ENCODE measurements around the gene MGRN1.

The MGRN1 gene

DNA sequence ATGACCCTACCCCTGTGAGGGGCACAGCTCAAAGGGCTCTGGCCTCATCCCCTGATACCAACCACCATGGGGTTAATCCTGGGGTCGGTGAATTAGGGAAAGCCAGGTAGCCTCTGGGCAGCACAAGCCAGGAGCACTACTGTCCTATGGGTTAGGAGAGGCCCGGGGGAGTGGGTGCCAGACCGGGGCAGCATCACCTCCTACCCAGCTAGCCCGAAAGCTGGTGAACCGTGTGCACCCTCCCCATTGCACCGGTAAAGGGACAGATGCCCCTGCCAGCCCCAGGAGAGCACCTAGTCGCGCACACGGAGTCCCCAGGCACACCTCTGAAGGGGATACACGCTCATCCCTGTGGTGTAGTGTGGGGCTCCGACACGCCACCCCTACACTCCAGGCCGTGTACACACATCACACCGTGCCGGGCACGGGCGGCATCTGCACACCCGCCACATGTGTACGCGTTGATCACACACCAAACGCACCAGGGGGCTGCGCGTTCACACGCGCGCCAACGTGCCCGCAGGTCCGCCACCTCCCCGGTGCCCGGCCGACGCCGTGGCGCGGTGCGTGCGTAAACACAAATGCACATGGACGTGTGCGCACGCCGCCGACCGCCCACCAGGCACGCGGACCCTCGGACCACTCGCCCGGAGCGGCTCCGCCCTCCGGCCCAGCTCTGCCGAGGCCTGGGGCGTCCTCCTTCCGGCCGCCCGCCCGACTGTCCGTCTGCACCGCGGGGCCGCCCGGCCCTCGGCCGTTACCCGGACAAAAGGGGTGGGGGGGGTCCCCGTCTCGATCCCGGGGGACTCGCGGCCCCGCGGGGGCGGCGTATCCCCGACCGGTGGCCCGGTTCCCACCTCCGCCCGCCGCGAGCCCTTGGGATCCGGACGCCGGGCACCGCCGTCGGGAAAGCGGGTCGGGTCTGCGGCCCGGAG is 10.7 kb upstream of the MGRN1 start:
- H3K27ac ChIP-seq (ENCODE audit: low read length) = no peak overlapping the region
- H3K4me3 ChIP-seq (ENCODE audit: low read length) = peak overlapping the region; percentile 84
- H3K9me3 ChIP-seq (ENCODE audit: control insufficient read depth, insufficient read depth, low read length) = no peaks in the 10 kb centered on the region
- H3K4me1 ChIP-seq (ENCODE audit: control insufficient read depth, insufficient read depth, low read length) = peaks cover 12% of the 10 kb centered on the region
- no peak for DNase-seq (ENCODE audit: low read depth, low spot score)
- no CpG with 5 or more reads among the region's 92 CpGs for WGBS (ENCODE audit: insufficient coverage, insufficient read length)
- no peaks in the 10 kb centered on the region for H3K27me3 ChIP-seq (ENCODE audit: control insufficient read depth, insufficient read depth, low read length)
- peaks cover 3% of the 10 kb centered on the region; the same call in 1 of the 2 replicates for H3K36me3 ChIP-seq (ENCODE audit: control insufficient read depth, insufficient read depth, low read length)

DNA sequence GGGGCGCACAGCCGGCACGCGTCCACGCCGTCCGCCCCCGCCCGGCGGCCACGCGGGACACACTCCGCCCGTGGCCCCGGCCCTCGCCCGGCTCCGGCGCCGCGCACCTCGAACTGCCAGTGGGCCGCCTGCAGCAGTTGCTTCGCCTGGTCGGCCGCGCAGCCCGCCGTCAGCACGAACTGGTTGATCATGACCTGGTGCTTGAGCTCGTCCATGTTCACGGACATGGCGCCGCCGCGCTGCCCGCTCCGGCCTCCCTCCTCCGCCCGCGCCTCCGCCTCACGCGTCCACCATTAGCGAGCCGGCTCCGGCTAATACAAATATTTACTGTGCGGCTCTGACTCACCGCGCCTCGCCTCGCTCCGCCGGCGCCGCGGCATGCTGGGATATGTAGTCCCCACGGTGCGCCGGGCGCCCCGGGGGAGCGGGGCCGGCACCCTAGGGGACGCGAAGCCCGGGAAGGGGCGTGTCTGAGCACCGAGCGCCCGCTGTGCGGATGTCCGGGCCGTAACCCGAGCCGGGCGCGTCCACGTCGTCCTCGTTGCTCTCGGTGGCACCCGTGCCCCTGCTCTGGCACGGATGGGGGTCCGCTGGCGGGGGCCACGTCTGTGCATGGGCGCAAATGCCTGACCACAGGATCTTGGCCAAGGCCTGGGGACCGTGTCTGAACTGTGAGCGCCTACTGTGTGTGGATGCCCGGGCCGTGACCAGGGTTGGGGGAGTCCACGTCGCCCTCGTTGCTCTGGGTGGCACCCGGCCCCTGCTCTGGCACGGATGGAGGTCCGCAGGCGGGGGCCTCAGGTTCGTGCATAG is 9.8 kb upstream of the MGRN1 start, which contains the start of gene UBALD1:
TSS of gene UBALD1 (minus strand) at position 318 of the 813 bp plus-strand sequence. CDS start at position 227, 91 bp downstream.
- H3K27ac ChIP-seq (ENCODE audit: low read length) = no peak within 1 kb of the TSS
- no peaks in the 10 kb centered on the region for H3K9me3 ChIP-seq (ENCODE audit: control insufficient read depth, insufficient read depth, low read length)
- no peaks in the 10 kb centered on the region for H3K27me3 ChIP-seq (ENCODE audit: control insufficient read depth, insufficient read depth, low read length)
- no peaks in the 10 kb centered on the region; the same call in 1 of the 2 replicates for H3K36me3 ChIP-seq (ENCODE audit: control insufficient read depth, insufficient read depth, low read length)
- H3K4me3 ChIP-seq (ENCODE audit: low read length) = peak within 1 kb of the TSS; percentile 84
- no peak for DNase-seq (ENCODE audit: low read depth, low spot score)
- peaks cover 12% of the 10 kb centered on the region for H3K4me1 ChIP-seq (ENCODE audit: control insufficient read depth, insufficient read depth, low read length)
- no CpG with 5 or more reads among the region's 100 CpGs for WGBS (ENCODE audit: insufficient coverage, insufficient read length)

DNA sequence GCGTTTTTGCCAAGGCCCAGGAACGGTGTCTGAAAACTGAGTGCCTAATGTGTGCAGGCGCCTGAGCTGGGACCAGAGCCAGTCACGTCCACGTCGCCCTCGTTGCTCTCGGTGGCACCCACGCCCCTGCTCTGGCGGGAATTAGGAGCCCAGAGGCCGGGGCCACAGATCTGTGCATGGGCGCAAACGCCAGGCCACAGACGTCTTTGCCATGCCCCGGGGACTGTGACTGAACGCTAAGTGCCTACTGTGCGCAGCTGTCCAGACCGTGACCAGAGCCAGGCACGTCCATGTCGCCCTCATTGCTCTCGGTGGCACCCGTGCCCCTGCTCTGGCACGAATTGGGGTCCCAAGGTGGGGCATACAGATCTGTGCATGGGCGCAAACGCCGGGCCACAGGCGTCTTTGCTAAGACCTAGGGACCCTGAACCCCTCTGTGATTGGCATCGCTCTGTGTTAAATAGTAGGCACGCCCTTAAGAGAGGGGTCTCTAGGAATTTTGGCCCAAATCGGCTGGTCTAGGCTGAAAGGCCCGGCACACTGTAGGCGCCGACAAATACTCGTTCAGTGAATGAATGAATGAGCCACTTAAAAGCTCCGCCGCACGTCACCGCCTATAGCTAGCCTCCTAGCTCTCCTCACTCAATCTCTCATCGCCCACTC is 9.1 kb upstream of the MGRN1 start:
- no peak for DNase-seq (ENCODE audit: low read depth, low spot score)
- no peaks in the 10 kb centered on the region; the same call in 1 of the 2 replicates for H3K36me3 ChIP-seq (ENCODE audit: control insufficient read depth, insufficient read depth, low read length)
- H3K4me3 ChIP-seq (ENCODE audit: low read length) = no peak overlapping the region; the same call in 1 of the 2 replicates
- H3K9me3 ChIP-seq (ENCODE audit: control insufficient read depth, insufficient read depth, low read length) = no peaks in the 10 kb centered on the region
- H3K4me1 ChIP-seq (ENCODE audit: control insufficient read depth, insufficient read depth, low read length) = peaks cover 11% of the 10 kb centered on the region
- no peak overlapping the region for H3K27ac ChIP-seq (ENCODE audit: low read length)
- no CpG with 5 or more reads among the region's 39 CpGs for WGBS (ENCODE audit: insufficient coverage, insufficient read length)
- H3K27me3 ChIP-seq (ENCODE audit: control insufficient read depth, insufficient read depth, low read length) = no peaks in the 10 kb centered on the region

DNA sequence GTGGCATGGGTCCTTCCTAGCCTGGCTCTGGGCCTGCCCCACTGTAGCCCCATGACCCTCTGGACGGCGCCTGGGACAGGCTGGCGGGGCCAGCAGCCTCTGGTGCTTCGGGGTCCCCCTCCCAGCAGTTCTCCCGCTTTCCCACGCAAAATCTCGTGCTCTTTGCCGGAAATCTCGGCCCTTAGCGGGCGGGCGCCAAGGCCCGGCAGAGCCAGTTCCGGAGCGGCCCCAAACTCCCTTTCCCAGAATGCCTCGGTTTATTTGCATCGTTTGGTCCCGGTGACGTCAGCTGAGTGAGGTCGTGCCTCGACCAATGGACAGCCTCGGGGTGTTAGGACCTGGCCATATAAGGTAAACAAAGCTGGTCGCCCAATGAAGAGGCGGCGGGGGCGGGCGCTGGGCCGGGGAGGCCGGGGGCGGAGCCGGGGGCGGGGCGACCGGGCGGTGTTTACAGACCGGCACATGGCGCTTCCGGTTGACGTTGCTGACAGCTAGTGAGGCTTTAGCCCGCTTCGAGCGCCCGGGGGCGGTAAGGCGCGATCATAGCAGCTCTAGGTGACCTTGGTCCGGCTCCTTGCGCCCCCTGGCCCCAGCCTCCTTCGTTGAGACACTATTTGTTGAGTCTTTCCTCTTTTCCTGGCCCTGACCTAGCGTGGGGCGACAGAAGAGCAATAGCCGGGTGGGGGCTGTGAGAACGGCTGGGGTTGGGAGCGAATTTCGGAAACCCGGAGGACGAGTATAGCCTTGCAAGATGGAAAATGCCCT is 8.4 kb upstream of the MGRN1 start:
- Histone ChIP-seq H3K4me1 (ENCODE audit: control insufficient read depth, insufficient read depth, low read length) (peaks cover 9% of the 10 kb centered on the region; the same call in 1 of the 2 replicates), H3K27me3 (ENCODE audit: control insufficient read depth, insufficient read depth, low read length) (no peaks in the 10 kb centered on the region), H3K27ac (ENCODE audit: low read length) (peak overlapping the region; percentile 36), H3K36me3 (ENCODE audit: control insufficient read depth, insufficient read depth, low read length) (no peaks in the 10 kb centered on the region; the same call in 1 of the 2 replicates), H3K4me3 (ENCODE audit: low read length) (peak overlapping the region; percentile 44; the same call in 1 of the 2 replicates), H3K9me3 (ENCODE audit: control insufficient read depth, insufficient read depth, low read length) (no peaks in the 10 kb centered on the region)
- DNase-seq (ENCODE audit: low read depth, low spot score) = peak; percentile 100
- no CpG with 5 or more reads among the region's 57 CpGs for WGBS (ENCODE audit: insufficient coverage, insufficient read length)

DNA sequence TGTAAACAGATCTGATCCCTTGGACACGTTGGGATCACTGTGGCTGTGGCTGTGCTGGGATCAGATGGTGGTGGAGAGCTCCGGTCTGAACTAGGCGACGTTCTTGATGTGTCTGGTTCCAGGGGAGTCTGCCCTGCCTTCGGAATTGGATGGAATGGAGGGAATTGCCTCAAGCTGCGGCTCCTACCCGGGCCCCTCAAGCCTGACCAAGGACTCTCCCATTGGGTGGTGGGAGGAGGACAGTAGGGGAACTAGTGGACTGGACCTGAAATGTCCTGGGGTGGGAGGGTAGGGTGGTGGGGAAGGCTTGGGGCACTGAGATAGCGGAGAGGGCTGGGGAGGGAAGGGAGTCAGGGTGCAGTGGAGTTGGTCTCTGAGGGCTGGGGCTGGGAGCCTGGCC is 6.7 kb upstream of the MGRN1 start:
- H3K9me3 ChIP-seq (ENCODE audit: control insufficient read depth, insufficient read depth, low read length) = no peaks in the 10 kb centered on the region
- no peak for DNase-seq (ENCODE audit: low read depth, low spot score)
- H3K36me3 ChIP-seq (ENCODE audit: control insufficient read depth, insufficient read depth, low read length) = no peaks in the 10 kb centered on the region; the same call in 1 of the 2 replicates
- H3K27ac ChIP-seq (ENCODE audit: low read length) = no peak overlapping the region
- WGBS (ENCODE audit: insufficient coverage, insufficient read length) = no CpG with 5 or more reads among the region's 8 CpGs
- H3K4me1 ChIP-seq (ENCODE audit: control insufficient read depth, insufficient read depth, low read length) = peaks cover 9% of the 10 kb centered on the region; the same call in 1 of the 2 replicates
- no peak overlapping the region for H3K4me3 ChIP-seq (ENCODE audit: low read length)
- H3K27me3 ChIP-seq (ENCODE audit: control insufficient read depth, insufficient read depth, low read length) = no peaks in the 10 kb centered on the region

DNA sequence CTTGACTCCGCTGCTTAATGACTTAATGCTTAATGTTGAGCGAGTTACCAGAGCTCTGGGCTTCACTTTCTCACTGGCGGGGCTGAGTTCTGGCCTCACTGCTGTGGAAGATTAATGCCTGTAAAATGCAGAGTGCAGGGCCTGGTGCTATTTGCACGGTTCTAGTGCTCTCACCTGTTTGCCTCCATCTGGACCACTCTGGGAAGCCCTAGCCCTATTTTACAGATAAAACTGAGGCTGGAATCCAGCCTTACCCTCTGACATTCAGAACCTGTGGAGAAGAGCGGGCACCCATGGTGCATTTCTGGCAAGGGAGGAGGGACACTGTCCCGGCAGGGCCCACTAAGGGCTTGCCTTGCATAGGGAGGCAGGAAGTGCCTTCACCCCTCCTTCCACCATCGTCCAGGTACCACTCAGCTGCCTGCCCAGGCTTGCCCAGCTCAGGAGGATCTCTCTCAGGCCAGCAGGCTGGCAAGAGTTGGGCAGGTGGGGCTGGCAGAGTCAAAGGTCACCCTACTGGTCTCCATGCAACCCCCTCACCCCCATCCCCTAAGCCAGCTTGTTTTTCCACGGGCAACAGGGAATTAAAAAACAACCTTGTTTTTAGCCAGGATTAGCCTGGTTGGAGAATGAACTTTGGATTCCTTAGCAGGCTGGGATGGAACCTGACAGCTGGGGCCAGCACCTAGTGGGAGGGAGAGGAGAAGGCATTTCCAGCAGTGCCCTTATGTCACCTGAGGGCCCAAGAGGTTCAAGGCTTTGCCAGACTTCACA is 5.8 kb upstream of the MGRN1 start:
- H3K27ac ChIP-seq (ENCODE audit: low read length) = no peak overlapping the region

DNA sequence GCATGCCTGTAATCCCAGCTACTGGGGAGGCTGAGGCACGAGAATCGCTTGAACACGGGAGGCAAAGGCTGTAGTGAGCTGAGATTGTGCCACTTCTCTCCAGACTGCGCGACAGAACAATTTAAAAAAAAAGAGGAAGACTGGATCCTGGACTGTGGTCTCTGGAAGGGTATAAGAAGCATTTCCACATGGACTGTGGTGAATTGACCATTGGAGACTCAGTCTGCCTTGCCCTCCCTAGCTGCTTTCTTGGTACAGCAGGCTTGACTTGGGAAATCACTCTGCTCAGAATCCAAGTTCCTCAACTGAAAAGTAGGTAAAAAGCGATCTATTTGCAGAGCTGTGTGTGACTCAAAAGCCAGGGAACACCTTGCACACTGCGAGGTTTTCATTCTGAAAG is 1.0 kb upstream of the MGRN1 start:
- no peak overlapping the region for H3K27ac ChIP-seq (ENCODE audit: low read length)
- H3K9me3 ChIP-seq (ENCODE audit: control insufficient read depth, insufficient read depth, low read length) = no peaks in the 10 kb centered on the region
- no peaks in the 10 kb centered on the region for H3K27me3 ChIP-seq (ENCODE audit: control insufficient read depth, insufficient read depth, low read length)
- H3K4me1 ChIP-seq (ENCODE audit: control insufficient read depth, insufficient read depth, low read length) = peaks cover 2% of the 10 kb centered on the region; the same call in 1 of the 2 replicates
- DNase-seq (ENCODE audit: low read depth, low spot score) = no peak
- no peak overlapping the region for H3K4me3 ChIP-seq (ENCODE audit: low read length)
- H3K36me3 ChIP-seq (ENCODE audit: control insufficient read depth, insufficient read depth, low read length) = 0 out of 2 replicates have a peak, but pooled peaks cover 2% of the 10 kb centered on the region
- no CpG with 5 or more reads among the region's 7 CpGs for WGBS (ENCODE audit: insufficient coverage, insufficient read length)

More for the DNA sequence above, 5.8 kb upstream of the MGRN1 start:
- Histone ChIP-seq H3K9me3 (ENCODE audit: control insufficient read depth, insufficient read depth, low read length) (no peaks in the 10 kb centered on the region), H3K27me3 (ENCODE audit: control insufficient read depth, insufficient read depth, low read length) (no peaks in the 10 kb centered on the region), H3K4me3 (ENCODE audit: low read length) (no peak overlapping the region), H3K36me3 (ENCODE audit: control insufficient read depth, insufficient read depth, low read length) (no peaks in the 10 kb centered on the region; the same call in 1 of the 2 replicates), H3K4me1 (ENCODE audit: control insufficient read depth, insufficient read depth, low read length) (peaks cover 1% of the 10 kb centered on the region; the same call in 1 of the 2 replicates)
- no CpG with 5 or more reads among the region's 8 CpGs for WGBS (ENCODE audit: insufficient coverage, insufficient read length)
- no peak for DNase-seq (ENCODE audit: low read depth, low spot score)

DNA sequence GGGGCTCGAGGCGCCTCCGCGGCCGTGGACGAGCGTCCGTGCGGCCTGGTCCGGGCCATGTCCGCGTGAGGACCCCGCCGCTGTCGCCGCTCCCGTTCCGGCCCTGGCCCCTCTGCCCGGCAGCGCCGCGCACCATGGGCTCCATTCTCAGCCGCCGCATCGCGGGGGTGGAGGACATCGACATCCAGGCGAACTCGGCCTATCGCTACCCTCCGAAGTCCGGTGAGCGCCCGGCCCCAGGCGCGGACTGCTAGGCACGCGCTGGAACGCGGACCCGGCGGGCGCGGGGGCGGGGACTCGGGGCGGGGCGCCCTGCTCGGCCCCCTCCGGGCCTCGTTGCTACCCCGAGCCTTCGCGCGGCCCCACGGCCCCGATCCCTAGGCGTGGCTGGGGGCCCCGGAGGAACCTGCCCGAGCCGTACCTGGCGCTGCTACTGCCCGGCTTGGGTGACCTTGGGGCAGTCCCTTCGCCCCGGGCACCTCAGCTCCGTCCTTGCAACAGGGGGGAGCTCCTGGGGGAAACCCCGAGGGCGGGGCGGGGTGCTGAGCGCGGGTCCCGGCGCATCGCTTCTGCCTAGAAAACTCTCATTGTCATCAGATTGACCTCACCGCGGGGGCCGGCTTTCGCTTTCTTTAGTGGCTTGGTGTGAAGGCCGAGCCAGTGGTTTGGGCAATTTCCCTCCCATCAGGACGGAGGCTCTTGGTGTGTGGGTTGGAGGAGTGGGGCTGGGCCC is 367 bp downstream of the MGRN1 start:
- H3K9me3 ChIP-seq (ENCODE audit: control insufficient read depth, insufficient read depth, low read length) = no peaks in the 10 kb centered on the region
- H3K27ac ChIP-seq (ENCODE audit: low read length) = no peak overlapping the region
- peaks cover 2% of the 10 kb centered on the region; the same call in 1 of the 2 replicates for H3K4me1 ChIP-seq (ENCODE audit: control insufficient read depth, insufficient read depth, low read length)
- no peak for DNase-seq (ENCODE audit: low read depth, low spot score)
- no peaks in the 10 kb centered on the region for H3K27me3 ChIP-seq (ENCODE audit: control insufficient read depth, insufficient read depth, low read length)
- WGBS (ENCODE audit: insufficient coverage, insufficient read length) = no CpG with 5 or more reads among the region's 80 CpGs
- peak overlapping the region; percentile 96 for H3K4me3 ChIP-seq (ENCODE audit: low read length)
- 0 out of 2 replicates have a peak, but pooled peaks cover 2% of the 10 kb centered on the region for H3K36me3 ChIP-seq (ENCODE audit: control insufficient read depth, insufficient read depth, low read length)
